ENCODE measurements around the gene SLC2A6.

GRCh38 chr9:133464638-133465037 is 14.3 kb downstream of the SLC2A6 start:
- TF ChIP-seq CTCF (IDR thresholded peaks at IDR 0.05; ENCODE audit: low read length) = no peak
- no peak for TF ChIP-seq EZH2 (IDR thresholded peaks at IDR 0.05; ENCODE audit: borderline replicate concordance, low read length)

Measured in OCI-LY1 (cell line).